GM12892 (cell line): ENCODE measurements around the gene PSMC4.

Source experiments
- POLR2A ChIP-seq: IDR thresholded peaks from 2 replicates; pipeline ENCODE4 v1.6.1; 2011; ENCODE audit warnings: low read depth, low read length, control low read depth
- POLR2AphosphoS5 ChIP-seq: IDR thresholded peaks from 2 replicates; pipeline ENCODE4 v1.6.1; 2011; ENCODE audit warnings: low read depth, low read length, control low read depth
- TAF1 ChIP-seq: IDR thresholded peaks from 2 replicates; pipeline ENCODE4 v1.6.1; 2011; ENCODE audit warnings: low read depth, mild to moderate bottlenecking, control low read depth, low read length, borderline replicate concordance

GRCh38 chr19:39941615-39942365 lies 29.2 kb upstream of the PSMC4 start:
- TF ChIP-seq POLR2A (no peak), POLR2AphosphoS5 (no peak), TAF1 (no peak)
